Suppressor macrophage treated with lipopolysaccharide for 1 hour (primary cell): ENCODE measurements around the gene KDM5C.

ENCODE experiments used
- DNase-seq, 3 donors: peaks; one replicate each; pipeline ENCODE4 v3.0.0-alpha.2; 2020 to 2022

Gene KDM5C

DNA sequence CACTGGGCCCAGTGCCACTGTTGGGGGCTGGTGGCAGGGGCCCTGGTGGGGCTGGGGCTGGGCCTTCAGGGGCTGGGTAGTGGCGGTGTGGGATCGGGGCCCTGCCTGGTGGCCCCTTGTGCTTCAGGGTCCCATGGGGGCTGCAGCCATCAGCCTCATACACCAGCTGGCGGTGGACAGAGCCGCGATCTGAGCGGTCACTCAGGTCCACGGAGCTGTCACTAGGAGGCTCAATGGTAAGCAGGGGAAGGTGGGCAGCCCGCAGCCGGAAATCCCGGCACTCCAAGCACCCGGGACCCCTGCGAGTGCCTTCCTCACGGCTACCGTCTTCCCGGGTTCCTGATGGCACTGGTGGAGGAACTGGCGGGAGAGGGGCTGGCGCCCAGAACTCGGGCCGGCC, 25.5 kb upstream of the KDM5C start:
- DNase-seq: no peak

DNA sequence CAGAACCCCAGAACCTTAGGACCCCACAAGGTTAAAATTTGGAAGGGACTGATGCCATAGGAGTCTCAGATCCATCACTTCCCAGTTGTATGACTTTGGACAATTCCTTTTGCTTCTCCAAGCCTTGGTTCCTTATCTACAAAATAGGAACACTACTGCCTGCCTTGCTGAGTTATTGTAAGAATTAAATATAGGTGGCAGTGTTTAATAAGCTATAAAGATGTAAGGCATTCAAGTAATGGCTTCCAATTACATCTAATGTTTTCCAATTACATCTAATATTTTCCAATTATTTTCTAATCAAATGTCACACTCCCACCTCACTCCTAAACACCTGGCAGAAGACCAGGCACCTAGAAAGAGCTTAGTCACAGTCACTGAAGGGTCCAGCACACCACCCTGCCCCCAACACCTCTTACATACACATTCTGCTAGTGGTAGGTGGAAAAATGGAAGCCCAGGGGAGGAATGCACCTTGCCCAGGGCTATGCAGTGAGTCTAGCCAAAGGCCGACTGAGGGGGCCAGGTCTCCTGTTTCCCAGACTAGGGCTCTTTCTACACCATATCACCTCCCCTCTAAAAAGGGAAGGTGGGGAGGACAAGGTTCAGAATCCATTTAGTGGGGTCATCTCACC, 24.5 kb upstream of the KDM5C start:
- DNase-seq: peak in 1 of 3 donors; percentile 20

DNA sequence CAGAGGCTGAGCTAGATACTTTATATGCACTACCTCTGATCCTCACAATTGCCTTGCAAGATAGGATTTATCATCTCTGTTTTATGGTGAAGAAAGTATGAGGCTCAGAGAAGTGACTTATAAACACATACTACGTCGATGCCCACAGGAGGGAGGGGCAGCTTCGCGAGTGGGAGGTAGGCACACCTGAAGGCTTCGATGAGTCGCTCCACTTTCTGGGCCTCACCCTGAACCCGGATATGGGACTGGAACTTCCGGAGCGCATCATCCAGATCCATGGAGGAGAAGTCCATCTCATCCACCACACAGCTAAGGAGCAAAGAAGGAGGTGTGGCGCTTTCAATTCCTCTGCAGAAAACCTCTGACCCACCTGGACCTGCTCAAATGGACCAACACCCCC, 22.9 kb upstream of the KDM5C start:
- DNase-seq: no peak

DNA sequence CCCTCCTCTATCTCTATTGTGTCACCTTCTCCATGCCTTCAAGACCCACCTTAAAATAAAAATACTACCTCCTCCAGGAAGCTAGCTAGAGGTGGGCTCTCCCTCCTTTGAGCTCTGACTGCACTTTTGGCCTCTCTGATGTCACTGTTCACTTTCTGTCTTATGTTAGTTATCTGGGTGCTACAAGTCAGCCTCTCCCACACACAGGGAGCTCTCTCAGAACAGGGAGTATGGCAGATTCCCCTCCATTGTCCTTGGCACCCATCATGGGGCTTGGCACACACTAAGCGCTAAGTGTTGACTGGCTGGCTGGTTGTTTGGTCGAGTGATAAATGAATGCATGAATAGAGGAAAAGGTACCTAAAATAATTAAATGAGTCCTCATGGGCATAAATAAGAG, 21.2 kb upstream of the KDM5C start:
- DNase-seq: no peak

DNA sequence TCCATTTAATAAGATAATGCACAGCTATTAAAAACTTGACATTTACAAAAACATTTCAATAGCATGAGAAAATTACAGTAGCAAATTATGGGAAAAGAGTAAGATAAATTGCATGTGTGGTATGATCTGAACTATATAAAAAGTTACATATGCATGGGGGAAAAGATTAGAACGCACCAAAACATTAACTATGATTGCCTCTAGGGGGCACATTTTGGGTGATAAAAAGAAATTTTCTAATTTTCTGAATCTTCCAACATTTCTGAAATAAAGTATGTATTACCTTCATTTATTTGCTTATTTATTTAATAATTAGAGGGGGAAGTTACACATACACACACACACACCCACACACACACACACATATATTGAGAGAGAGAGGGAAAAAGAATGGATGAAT, 19.6 kb upstream of the KDM5C start:
- DNase-seq: peak in 1 of 3 donors; percentile 12

DNA sequence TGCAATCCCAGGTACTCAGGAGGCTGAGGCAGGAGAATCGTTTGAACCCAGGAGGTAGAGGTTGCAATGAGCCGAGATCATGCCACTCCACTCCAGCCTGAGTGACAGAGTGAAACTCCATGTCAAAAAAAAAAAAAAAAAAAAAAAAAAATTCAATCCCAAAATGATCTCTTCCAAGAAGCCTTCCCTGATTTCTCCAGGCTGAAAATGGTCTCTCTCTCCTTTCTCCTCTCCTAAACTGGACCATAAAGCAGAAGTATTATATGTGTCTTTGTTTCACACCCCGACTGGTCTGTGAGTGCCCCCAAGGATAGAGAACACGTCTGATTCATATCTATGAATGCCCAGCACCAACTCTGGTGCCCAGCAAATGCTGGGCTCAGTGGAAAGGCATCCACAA, 17.3 kb upstream of the KDM5C start:
- DNase-seq: no peak

DNA sequence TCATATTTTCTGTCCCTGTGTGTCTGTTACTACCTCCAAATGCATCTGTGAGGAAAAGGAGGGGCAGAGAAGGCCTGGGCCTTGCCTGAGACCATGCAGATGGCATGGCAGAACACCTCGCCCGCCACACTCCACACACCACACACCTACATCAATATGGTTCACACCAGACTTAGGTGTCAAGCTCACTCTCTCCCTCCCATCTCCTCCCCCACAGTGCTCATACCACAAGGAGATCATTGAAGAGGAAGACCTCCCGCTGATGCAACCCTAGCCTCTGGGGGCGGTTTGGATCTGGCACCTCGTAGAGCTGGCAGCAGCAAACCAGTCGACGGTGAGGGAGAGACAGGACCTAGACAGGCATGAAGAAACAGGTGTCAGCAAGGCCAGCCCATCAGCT, 16.6 kb upstream of the KDM5C start:
- DNase-seq: no peak

DNA sequence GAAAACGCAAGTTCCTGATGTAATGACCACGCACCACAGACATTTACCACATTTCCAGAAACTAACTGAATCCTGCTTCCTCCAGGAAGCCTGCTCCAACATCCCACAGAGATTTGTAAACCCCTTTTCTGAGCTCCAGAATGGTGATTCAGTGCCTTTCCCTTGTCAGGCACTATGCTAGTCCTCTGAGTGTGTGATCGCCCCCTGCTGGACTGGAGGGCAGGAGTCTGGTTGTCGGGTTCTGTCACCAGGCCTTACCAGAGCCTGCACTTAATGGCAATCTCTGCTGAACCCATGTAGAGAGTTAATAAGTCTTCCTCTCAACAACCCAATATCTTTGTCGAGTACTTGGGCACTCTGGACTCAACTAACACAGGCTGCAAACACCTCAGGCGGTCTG, 14.5 kb upstream of the KDM5C start:
- no peak for DNase-seq

DNA sequence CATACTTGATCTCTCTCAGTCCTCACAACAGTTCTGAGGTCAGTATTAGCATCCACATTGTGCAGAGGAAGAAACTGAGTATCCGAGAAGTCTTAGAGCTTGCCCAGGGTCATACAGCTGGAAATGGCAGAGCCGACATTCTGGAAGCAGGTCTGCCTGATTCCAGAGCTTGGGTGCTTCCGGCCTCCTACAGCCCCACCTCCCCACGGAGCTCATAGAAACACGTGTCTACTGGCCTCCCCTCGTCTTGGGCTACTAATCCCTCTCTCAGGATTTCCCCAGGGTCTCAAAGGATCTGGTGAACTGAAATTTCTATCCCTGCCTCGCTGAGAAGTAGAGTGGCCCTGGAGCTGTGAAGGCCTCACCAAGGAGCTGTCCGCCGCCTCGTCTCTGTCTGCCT, 12.0 kb upstream of the KDM5C start:
- DNase-seq: no peak

DNA sequence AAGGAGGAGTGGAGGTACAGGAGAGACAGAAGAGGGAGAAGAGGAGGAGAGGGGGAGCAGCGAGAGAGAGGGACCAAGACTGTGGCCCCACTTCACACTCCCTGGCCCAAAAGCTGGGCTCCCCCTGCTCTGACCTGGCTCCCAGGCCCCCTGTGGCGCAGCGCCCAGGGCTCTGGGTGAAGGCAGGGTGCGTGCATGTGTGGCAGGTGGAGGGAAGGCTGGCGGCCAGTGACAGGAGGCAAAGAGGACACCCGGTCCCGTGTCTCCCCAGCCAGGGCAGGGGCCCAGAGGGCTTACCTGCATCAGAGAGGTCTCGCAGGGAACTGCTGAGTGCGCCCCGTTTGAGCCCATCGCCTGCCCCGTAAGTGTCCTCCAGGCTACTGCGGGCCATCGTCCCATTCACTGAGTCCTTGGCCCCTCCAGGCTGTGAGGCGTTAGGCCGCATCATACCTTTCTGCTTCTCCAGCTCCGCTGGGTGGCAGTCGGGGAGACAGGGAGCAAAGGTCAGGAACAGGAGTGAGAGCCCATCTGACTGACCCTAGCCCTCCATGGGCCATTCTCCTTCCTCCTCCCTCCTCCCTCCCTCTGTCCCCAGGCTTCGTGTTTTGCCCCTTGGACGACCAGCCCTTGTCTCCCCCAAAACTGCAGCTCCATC, 11.1 kb upstream of the KDM5C start:
- DNase-seq: no peak

DNA sequence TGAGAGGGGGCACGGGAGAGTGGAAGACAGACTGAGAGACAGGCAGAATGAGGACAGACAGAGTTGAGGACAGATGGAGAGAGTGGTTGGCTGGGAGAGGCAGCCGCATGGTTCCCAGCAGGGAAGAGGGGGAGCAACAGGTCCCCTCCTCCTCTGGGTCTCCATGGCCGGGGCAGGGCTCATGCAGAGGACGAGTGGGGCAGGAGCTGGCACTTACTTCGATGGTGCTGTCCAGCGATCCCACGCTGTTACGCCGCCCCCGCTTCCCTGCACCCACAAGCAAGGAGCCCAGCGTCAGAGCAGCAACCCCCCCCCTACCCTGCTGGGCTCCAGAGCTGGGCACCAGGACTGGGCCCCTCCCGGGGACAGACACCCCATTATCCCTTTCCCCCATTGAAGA, 10.6 kb upstream of the KDM5C start:
- no peak for DNase-seq

DNA sequence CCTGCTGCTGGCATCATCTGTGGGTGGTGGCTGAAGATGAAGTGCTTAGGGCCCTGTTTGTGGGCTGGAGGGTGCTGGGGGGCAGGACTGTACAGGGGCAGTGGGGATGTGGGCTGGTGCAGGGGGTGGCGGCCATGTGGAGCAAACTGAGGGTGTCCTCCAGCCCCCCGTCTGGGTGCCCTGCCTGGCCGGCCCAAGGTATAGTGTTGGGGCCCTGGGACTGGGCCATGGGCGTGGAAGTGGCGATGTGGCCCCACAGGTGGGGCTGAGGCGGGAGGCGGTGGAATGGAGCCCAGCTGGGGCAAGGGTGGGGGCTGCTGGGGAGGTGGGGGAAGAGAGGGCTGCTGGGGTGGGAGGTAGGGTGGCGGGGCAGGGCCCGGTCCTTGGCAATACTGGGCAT, 9.5 kb upstream of the KDM5C start:
- DNase-seq: no peak

DNA sequence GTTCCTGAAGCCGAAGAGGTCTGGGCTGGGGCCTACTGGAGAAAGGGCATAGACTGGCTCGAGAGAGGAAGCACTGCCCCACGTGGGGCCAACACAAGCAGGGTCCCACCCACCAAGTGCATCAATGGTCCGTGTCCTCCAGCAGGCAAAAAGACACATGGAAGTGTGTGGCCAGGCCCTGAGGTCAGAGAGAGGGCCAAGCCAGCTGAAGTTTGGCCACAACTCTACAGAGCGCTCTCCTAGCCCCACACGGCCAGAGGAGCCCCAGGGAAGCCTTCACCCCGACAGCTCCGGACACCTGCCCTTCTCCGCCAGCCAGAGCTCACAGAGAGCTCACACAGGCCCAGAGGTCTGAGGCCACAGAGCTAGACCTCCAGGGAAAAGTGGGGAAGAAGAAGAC, 8.5 kb upstream of the KDM5C start:
- no peak for DNase-seq

DNA sequence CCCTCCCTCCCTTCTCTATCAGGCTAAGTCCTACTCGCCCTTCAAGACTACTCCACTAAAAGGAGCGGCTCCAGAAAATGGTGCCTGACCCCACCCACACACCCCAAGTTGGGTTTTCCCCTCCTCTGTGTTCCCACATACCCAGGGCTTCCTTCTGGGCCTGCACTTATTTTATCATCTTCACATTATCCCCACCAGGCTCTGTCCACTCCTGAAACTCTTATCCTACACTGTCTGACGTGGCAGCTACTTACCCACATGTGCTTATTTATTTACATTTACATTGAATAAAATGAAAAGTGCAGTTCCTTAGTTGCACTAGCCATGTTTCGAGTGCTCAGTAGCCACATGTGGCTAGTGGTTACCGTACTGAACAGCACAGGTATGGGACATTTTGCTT, 5.1 kb upstream of the KDM5C start:
- peak in 1 of 3 donors; percentile 5 for DNase-seq

DNA sequence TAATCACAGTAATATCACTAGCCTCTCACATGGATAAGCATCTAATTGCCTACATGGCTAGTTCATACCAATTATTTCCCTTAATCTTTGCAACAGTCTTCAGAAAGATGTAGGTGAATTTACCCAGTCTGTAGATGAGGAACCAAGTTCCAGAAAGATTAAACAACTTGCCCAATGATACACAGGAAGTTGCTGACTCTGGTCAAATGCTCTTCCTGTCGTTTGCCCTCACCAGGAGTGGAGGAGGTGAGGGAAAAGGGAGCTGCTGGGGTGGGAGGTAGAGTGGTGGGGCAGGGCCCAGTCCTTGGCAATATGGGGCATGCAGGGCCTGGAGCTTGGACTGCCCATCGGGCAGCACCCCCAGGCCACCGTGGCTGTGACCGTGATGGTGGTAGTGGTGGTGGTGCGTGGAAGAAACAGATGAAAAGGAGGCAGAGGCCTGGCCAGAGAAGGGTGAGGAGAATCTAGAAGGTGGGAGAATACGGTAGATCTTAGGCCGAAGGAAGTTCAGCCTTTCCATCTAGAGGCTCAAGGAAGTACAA, 2.3 kb upstream of the KDM5C start:
- no peak for DNase-seq

DNA sequence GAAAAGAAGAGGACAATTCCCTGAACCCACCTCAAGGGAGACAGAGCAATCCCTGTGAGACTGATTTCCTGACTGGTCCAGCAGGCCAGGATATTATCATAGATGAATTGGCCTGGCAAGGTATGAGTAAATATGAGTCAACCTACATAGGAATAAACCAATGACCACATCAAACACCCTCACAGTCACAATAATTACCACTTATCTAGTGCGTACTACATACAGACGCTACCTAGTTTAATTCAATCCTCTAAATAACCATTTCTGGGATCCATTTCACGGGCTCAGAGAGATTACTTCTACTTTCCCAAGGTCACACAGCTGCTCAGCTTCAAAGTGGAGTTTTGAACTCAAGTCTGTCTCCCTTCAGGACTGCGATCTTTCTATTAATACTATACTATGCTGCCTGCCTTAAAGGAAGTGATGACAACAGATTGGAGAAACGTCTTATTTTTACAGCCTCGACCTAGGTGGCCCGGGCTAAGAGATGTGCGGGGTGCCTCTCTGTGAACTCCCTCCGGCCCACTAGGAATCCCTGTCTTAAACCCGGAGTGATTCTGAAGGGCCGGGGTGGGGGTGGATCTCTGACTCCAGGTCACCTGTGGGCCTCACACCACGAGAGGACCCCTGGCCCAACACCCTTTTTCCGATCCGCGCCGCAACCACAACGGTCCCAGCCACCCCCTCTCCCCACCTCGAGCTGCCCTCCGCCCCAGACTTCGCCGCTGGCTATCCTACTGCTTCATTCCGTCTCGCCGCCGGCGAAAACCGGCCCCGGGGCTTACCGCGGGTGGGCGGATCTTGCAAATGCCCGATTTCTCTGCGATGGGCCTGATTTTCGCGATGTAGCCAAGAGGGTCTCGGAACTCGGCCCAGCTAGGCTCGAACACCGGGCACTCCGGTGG, 800 bp downstream of the KDM5C start:
- DNase-seq: peak; percentile 15 to 43 (median 22)

DNA sequence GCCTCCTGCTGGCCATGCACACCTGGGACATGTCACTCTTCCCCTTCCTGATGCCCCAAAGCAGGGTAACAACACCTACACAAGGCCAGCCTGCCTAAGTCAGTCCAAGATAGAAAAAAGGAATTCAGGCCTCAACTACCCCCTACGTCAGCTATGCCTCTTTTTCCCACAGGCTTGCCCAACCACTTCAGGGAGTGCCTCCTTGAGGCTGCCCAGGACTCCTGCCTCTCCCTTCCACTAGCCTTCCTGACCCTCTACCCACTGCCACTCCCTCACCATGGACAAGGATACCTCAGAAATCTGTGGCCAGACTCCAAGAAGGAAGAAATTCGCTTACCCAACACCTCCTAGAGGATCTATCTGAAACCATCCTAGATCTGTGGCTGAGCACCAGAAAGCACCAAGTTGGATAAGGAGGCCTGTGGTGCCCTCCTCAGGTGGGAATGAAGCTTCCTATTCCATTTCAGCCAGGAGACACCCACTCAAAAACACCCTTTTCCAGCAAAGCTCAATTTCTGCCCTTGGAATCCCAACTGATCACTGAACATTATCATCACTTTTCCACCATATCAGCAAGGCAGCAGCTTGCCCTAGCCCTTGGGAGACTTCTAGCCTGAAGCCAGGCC, 1.8 kb downstream of the KDM5C start:
- DNase-seq: peak in 1 of 3 donors; percentile 10

DNA sequence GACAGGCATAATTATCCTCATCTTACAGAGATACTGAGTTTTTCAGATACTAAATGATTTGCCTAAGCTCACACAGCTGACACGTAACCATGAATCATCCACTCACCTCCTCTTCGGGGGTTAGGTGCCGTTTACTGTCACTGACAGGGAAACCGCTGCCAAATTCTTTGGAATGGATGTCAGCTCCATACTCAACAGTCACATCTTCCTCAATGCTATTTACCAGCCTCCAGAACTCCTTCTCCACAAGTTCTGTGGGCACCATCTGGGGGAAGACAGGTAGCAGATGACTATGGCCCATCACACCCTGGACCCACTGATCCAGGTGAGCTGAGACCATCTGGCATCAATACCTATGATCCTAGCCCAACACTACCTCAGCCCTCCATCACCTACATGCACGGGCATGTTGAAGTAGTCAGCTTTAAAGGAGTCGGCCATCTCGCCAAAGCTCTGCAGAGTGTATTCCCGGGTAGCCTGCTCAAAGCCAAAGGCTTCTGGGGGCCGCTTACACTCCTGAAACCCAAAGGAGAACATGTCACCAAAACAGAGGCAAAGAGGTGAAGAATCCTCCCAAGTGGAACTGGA, 13.5 kb downstream of the KDM5C start:
- no peak for DNase-seq

DNA sequence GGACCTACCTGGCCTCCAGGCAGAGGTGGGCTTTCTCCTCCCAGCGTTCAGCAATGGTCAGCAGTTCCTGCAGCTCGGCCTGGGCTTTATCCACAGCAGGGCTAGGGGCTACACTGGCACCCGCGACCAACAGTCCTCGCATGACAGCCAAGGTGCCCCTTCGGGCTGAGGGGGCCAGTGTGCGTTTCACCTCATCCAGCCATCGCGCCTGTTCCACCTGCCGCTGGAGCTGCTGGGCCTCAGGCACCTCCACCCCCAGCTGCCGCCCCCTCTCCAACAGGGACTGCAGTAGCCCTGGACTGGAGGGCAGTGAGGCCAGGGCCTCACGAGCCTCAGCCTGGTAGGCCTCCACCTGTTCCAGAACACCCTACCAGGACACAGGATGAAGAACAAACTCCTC, 28.3 kb downstream of the KDM5C start:
- no peak for DNase-seq

DNA sequence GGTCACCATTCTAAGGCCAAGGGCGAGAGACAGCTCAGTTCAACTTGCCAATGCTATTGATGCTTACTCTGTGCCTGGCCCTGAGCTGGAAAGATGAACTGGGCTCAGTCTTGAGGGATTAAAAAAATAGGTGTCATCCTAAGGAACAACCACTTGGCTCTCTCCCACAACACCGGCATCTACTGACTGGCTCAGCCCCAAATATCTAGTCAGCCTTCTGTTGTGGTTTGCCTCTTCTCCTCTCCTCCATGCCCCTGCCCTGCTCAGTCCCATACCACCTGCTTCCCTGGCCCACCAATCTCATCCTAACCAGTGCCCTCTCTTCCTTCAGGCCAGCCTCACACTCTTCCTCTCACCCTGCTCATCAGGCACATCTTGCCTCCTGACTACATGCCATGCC, 29.6 kb downstream of the KDM5C start:
- no peak for DNase-seq

DNA sequence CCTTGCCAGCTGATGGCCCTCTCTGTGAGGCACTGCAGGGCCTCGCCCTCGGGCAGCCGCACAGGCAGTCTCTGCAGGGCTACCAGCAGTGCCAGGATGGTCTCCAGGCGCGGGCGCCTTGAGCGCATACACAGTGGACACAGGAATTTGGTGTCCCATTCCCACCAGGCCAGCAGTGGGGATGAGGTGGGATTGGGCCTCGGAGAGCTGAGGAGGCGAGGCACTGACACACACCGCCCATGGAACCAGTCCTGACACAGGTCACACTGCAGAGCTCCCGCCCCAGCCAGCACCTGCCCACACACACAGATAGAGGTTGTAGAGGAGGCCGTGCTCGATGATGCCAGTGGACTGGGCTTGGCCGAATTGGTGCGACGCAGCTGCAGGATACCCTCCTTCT, 30.7 kb downstream of the KDM5C start:
- DNase-seq: no peak

DNA sequence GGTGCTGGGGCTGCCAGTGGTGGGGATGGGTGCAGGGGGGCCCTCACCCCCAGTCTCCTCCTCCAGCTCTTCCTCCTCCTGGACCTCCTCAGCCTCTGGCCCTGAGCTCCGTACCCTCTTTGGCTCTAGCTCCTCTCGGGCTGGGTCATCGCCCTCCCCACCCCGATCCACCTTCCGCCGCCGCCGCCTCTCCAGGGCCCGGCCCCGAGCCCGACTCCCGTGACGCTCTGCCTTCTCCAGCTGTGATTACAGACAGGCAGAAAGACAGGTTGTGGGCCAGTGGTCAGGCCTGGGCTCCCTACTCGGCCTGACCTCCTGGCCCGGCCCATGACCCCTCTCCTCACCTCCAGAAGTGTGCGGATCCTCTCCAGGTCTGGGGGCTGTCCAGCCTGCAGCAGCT, 31.9 kb downstream of the KDM5C start:
- DNase-seq: no peak
